Kidney (tissue), 14 donors: ENCODE data around the gene FPGS. TPM values are rescaled to one million over a fixed set of nuclear protein-coding genes. Genes with fewer than 3 reads are reported as not detected.

Experiments
- DNase-seq, 5 donors: peaks; one replicate each; pipeline ENCODE4 v3.0.0-alpha.2; 2013 to 2020
- FAIRE-seq: peaks from 2 replicates; lab custom pipeline; 2012; peaks lifted over from hg19 to GRCh38; lab: Jason Lieb, UNC
- H3K27ac ChIP-seq, 2 donors: one replicate each; pipeline ENCODE4 v1.7.0; 2013; ENCODE audit warnings: low read depth in 2 of 2, low read length in 2 of 2, inconsistent platforms in 1 of 2
- H3K27me3 ChIP-seq: one replicate; pipeline ENCODE4 v1.7.1; 2013; ENCODE audit warnings: low read length, inconsistent platforms; ENCODE audit not compliant: control insufficient read depth, insufficient read depth
- H3K36me3 ChIP-seq, 3 donors: one replicate each; pipeline versions ENCODE4 v1.7.0 to v1.7.1; 2013; ENCODE audit warnings: low read length in 3 of 3, control low read depth in 1 of 3, inconsistent platforms in 1 of 3; ENCODE audit not compliant: insufficient read depth in 3 of 3, control insufficient read depth in 2 of 3
- H3K4me1 ChIP-seq, 3 donors: one replicate each; pipeline versions ENCODE4 v1.7.0 to v1.7.1; 2013; ENCODE audit warnings: low read length in 3 of 3, inconsistent platforms in 1 of 3, low read depth in 1 of 3; ENCODE audit not compliant: control insufficient read depth in 2 of 3, insufficient read depth in 2 of 3
- H3K4me3 ChIP-seq, 3 donors: one replicate each; pipeline versions ENCODE4 v1.7.0 to v1.8.1; 2013; ENCODE audit warnings: low read length in 3 of 3, control low read depth in 1 of 3, inconsistent platforms in 1 of 3
- H3K9ac ChIP-seq, 3 donors: one replicate each; pipeline versions ENCODE4 v1.7.0 to v1.7.1; 2013; ENCODE audit warnings: low read length in 3 of 3, control low read depth in 1 of 3, inconsistent platforms in 1 of 3
- H3K9me3 ChIP-seq, 3 donors: one replicate each; pipeline versions ENCODE4 v1.7.0 to v1.7.1; 2013; ENCODE audit warnings: low read length in 3 of 3, control low read depth in 1 of 3, inconsistent platforms in 1 of 3; ENCODE audit not compliant: control insufficient read depth in 2 of 3, insufficient read depth in 1 of 3
- CTCF ChIP-seq: IDR thresholded peaks from 3 replicates; pipeline ENCODE4 v1.5.1; 2012; ENCODE audit warnings: mild to moderate bottlenecking, moderate library complexity, borderline replicate concordance; ENCODE audit not compliant: insufficient read depth; ENCODE audit errors: extremely low read depth
- intact Hi-C: fragments of 100-400 bp; cut with DNase I; formaldehyde crosslinking; loops from one replicate; pipeline ENCODE4 v1.11.1; 2022
- polyA plus RNA-seq: library from polyadenylated mRNA; stranded (reverse); fragments of 350-450 nt; fragmentation: Illumina TruSeq; extraction: RNeasy Lipid Tissue Mini Kit (QIAGEN cat#74804); gene quantifications from one replicate; pipeline ENCODE4 v1.2.3, GENCODE V29; 2014; ENCODE audit warnings: low read depth, low replicate concordance; ENCODE audit not compliant: insufficient read depth
- total RNA-seq: library from RNA; stranded (reverse); fragmentation: NEBNext Ultra II Directional; extraction: Animal tissue kit (Norgen Biotek cat#: 25700); gene quantifications from one replicate; pipeline ENCODE4 v1.2.1, GENCODE V29; 2021
- donor health status: control.
- donor health status: control.
- donor health status: control.
- donor health status: control.
- donor health status: control.
- donor health status: DM: yes; HTN: yes; CAD: no.
- donor health status: Normal renal cell carcinoma (clear cell type).

The FPGS gene
- total and polyA plus RNA-seq, 2 donors from 2014 or later: 44.0 to 77.2 TPM

- Histone ChIP-seq H3K4me1 (peaks cover 0 to 11% (median 6%) of the 10 kb centered on the region in 3 donors), H3K9me3 (no peaks in the 10 kb centered on the region), H3K9ac (no peak overlapping the region), H3K27me3 (no peaks in the 10 kb centered on the region), H3K27ac (no peak overlapping the region), H3K4me3 (no peak overlapping the region), H3K36me3 (peaks cover 2 to 30% (median 10%) of the 10 kb centered on the region in 3 donors)
- FAIRE-seq (no peak), DNase-seq (peak in 1 of 5 donors; percentile 49)
- intact Hi-C loops: no loop called here
- no peak for TF ChIP-seq CTCF
These were observed 6.4 kb downstream of the FPGS start for GRCh38 chr9:127809002-127809539.

- FAIRE-seq: no peak
- Histone ChIP-seq H3K9ac (no peak overlapping the region), H3K4me1 (peaks cover 0 to 6% (median 0%) of the 10 kb centered on the region in 3 donors), H3K27me3 (no peaks in the 10 kb centered on the region), H3K9me3 (no peaks in the 10 kb centered on the region), H3K4me3 (no peak overlapping the region), H3K36me3 (peaks cover 2 to 31% (median 14%) of the 10 kb centered on the region in 3 donors), H3K27ac (no peak overlapping the region)
- TF ChIP-seq CTCF: no peak
- intact Hi-C loops: no loop called here
- peak in 3 of 5 donors; percentile 60 to 84 (median 63) for DNase-seq
These were observed 7.1 kb downstream of the FPGS start for GRCh38 chr9:127809540-127810377.

GRCh38 chr9:127810378-127811187, 7.9 kb downstream of the FPGS start:
- peaks cover 0 to 6% (median 0%) of the 10 kb centered on the region in 3 donors for H3K4me1 ChIP-seq
- intact Hi-C loops: no loop called here
- no peak for TF ChIP-seq CTCF
- peaks cover 2 to 33% (median 14%) of the 10 kb centered on the region in 3 donors for H3K36me3 ChIP-seq
- H3K9me3 ChIP-seq: no peaks in the 10 kb centered on the region
- no peak overlapping the region for H3K4me3 ChIP-seq
- DNase-seq (peak in 1 of 5 donors; percentile 33), FAIRE-seq (no peak)
- no peaks in the 10 kb centered on the region for H3K27me3 ChIP-seq
- no peak overlapping the region for H3K27ac ChIP-seq
- H3K9ac ChIP-seq: no peak overlapping the region
